ENCODE data around the gene ARFGAP1.

The ARFGAP1 gene

GRCh38 chr20:63238031-63238430, 34.6 kb upstream of the ARFGAP1 start:
- no peaks in the 10 kb centered on the region for H3K27me3 ChIP-seq (ENCODE audit: insufficient read depth, low read length, poor library complexity, severe bottlenecking)
- no peaks in the 10 kb centered on the region for H4K20me1 ChIP-seq (ENCODE audit: insufficient read depth, low read length, poor library complexity, severe bottlenecking)
- no peaks in the 10 kb centered on the region for H3K79me2 ChIP-seq (ENCODE audit: insufficient read depth, low read length)
- H3K9ac ChIP-seq (ENCODE audit: low read depth, low read length, poor library complexity, severe bottlenecking), result peak overlapping the region; percentile 60
- H3K4me2 ChIP-seq (ENCODE audit: low read depth, low read length, poor library complexity, severe bottlenecking), result peak overlapping the region; percentile 64
- H3K4me1 ChIP-seq (ENCODE audit: insufficient read depth, low read length, poor library complexity, severe bottlenecking), result peaks cover 3% of the 10 kb centered on the region
- H3K9me2 ChIP-seq (replicated peaks; ENCODE audit: low read depth, low read length), result no peaks in the 10 kb centered on the region
- H3K9me3 ChIP-seq (ENCODE audit: insufficient read depth, low read depth, low read length), result no peaks in the 10 kb centered on the region
- H3F3A ChIP-seq (ENCODE audit: low read depth), result no peaks in the 10 kb centered on the region
- peak overlapping the region; percentile 29 for H3K4me3 ChIP-seq (ENCODE audit: low read length, poor library complexity, severe bottlenecking)
- H3K36me3 ChIP-seq (ENCODE audit: insufficient read depth, low read length), result no peaks in the 10 kb centered on the region
- TF ChIP-seq EZH2phosphoT487 (IDR thresholded peaks at IDR 0.05; ENCODE audit: borderline replicate concordance) (no peak), CTCF (conservative IDR thresholded peaks at IDR 0.05; ENCODE audit: low read length) (no peak)
- H2AFZ ChIP-seq (ENCODE audit: low read length), result no peak overlapping the region; the same call in 1 of the 2 replicates

GRCh38 chr20:63238514-63239125, 34.0 kb upstream of the ARFGAP1 start:
- H3K9me2 ChIP-seq (replicated peaks; ENCODE audit: low read depth, low read length), result no peaks in the 10 kb centered on the region
- no peaks in the 10 kb centered on the region for H3K27me3 ChIP-seq (ENCODE audit: insufficient read depth, low read length, poor library complexity, severe bottlenecking)
- no peak overlapping the region; the same call in 1 of the 2 replicates for H2AFZ ChIP-seq (ENCODE audit: low read length)
- no peaks in the 10 kb centered on the region for H4K20me1 ChIP-seq (ENCODE audit: insufficient read depth, low read length, poor library complexity, severe bottlenecking)
- peak overlapping the region; percentile 64 for H3K4me2 ChIP-seq (ENCODE audit: low read depth, low read length, poor library complexity, severe bottlenecking)
- H3K36me3 ChIP-seq (ENCODE audit: insufficient read depth, low read length), result no peaks in the 10 kb centered on the region
- H3K4me3 ChIP-seq (ENCODE audit: low read length, poor library complexity, severe bottlenecking), result peak overlapping the region; percentile 29
- no peaks in the 10 kb centered on the region for H3F3A ChIP-seq (ENCODE audit: low read depth)
- H3K79me2 ChIP-seq (ENCODE audit: insufficient read depth, low read length), result no peaks in the 10 kb centered on the region
- no peaks in the 10 kb centered on the region for H3K9me3 ChIP-seq (ENCODE audit: insufficient read depth, low read depth, low read length)
- peak overlapping the region; percentile 60 for H3K9ac ChIP-seq (ENCODE audit: low read depth, low read length, poor library complexity, severe bottlenecking)
- H3K4me1 ChIP-seq (ENCODE audit: insufficient read depth, low read length, poor library complexity, severe bottlenecking), result peaks cover 3% of the 10 kb centered on the region
- TF ChIP-seq CTCF (conservative IDR thresholded peaks at IDR 0.05; ENCODE audit: low read length) (peak; percentile 50), EZH2phosphoT487 (IDR thresholded peaks at IDR 0.05; ENCODE audit: borderline replicate concordance) (no peak)

- Histone ChIP-seq H3K79me2 (ENCODE audit: insufficient read depth, low read length) (no peaks in the 10 kb centered on the region), H3K9me3 (ENCODE audit: insufficient read depth, low read depth, low read length) (no peaks in the 10 kb centered on the region), H3K27me3 (ENCODE audit: insufficient read depth, low read length, poor library complexity, severe bottlenecking) (no peaks in the 10 kb centered on the region), H3K4me1 (ENCODE audit: insufficient read depth, low read length, poor library complexity, severe bottlenecking) (peaks cover 3% of the 10 kb centered on the region), H3K36me3 (ENCODE audit: insufficient read depth, low read length) (no peaks in the 10 kb centered on the region), H3F3A (ENCODE audit: low read depth) (no peaks in the 10 kb centered on the region), H2AFZ (ENCODE audit: low read length) (no peak overlapping the region), H3K9me2 (replicated peaks; ENCODE audit: low read depth, low read length) (no peaks in the 10 kb centered on the region), H3K4me2 (ENCODE audit: low read depth, low read length, poor library complexity, severe bottlenecking) (no peak overlapping the region), H4K20me1 (ENCODE audit: insufficient read depth, low read length, poor library complexity, severe bottlenecking) (no peaks in the 10 kb centered on the region), H3K4me3 (ENCODE audit: low read length, poor library complexity, severe bottlenecking) (no peak overlapping the region), H3K9ac (ENCODE audit: low read depth, low read length, poor library complexity, severe bottlenecking) (no peak overlapping the region)
- TF ChIP-seq CTCF (conservative IDR thresholded peaks at IDR 0.05; ENCODE audit: low read length) (no peak), EZH2phosphoT487 (IDR thresholded peaks at IDR 0.05; ENCODE audit: borderline replicate concordance) (no peak)
Observed at GRCh38 chr20:63239431-63239830, 33.2 kb upstream of the ARFGAP1 start.
